HG03520 (cell line): ENCODE results near the gene INPPL1.
"Not testable (repeated sequence)": the region's sequence is repeated elsewhere in the genome, so short reads cannot be mapped to it uniquely, and the experiment has no call there.

ENCODE experiments used
- ATAC-seq: cut with Tn5 transposase; IDR thresholded peaks from one replicate; pipeline ENCODE4 v1.9.1; 2021; ENCODE audit warnings: mild to moderate bottlenecking, moderate library complexity; ENCODE audit not compliant: unreplicated experiment

INPPL1 gene, protein sequence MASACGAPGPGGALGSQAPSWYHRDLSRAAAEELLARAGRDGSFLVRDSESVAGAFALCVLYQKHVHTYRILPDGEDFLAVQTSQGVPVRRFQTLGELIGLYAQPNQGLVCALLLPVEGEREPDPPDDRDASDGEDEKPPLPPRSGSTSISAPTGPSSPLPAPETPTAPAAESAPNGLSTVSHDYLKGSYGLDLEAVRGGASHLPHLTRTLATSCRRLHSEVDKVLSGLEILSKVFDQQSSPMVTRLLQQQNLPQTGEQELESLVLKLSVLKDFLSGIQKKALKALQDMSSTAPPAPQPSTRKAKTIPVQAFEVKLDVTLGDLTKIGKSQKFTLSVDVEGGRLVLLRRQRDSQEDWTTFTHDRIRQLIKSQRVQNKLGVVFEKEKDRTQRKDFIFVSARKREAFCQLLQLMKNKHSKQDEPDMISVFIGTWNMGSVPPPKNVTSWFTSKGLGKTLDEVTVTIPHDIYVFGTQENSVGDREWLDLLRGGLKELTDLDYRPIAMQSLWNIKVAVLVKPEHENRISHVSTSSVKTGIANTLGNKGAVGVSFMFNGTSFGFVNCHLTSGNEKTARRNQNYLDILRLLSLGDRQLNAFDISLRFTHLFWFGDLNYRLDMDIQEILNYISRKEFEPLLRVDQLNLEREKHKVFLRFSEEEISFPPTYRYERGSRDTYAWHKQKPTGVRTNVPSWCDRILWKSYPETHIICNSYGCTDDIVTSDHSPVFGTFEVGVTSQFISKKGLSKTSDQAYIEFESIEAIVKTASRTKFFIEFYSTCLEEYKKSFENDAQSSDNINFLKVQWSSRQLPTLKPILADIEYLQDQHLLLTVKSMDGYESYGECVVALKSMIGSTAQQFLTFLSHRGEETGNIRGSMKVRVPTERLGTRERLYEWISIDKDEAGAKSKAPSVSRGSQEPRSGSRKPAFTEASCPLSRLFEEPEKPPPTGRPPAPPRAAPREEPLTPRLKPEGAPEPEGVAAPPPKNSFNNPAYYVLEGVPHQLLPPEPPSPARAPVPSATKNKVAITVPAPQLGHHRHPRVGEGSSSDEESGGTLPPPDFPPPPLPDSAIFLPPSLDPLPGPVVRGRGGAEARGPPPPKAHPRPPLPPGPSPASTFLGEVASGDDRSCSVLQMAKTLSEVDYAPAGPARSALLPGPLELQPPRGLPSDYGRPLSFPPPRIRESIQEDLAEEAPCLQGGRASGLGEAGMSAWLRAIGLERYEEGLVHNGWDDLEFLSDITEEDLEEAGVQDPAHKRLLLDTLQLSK

DNA sequence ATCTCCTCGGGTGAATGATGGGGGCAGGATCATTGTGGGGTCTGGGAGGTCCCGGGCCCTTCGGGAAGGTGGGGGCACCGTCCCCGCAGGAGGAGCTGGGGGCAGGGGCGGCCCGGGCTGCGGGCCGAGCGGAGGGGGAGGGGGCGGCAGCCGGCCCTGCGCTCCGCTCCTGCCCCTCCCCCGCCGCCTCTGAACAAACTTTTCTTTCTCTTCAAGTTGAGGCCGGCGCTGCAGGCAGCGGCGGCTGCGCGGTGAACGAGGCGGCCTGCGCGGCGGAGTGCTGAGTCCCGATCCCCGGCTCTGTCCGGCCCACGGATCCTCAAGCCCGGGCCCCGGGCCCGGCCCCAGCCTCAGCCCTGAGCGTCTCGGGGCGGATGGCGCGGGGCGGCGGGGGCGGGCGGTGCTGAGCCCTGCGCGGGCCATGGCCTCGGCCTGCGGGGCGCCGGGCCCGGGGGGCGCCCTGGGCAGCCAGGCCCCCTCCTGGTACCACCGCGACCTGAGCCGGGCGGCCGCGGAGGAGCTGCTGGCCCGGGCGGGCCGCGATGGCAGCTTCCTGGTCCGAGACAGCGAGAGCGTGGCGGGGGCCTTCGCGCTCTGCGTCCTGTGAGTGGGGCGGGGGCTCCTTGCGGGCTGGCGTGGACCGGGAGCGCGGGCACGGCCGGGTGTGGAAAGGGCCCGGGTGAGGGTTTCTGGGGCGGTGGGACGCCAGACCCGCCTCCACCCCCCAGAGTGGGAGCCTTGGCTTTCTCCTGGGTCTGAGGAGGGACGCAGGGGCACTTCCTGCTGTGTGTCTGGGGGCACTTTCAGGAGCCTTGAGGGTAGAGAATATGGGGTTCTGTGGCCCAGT, at the start of gene INPPL1:
Gene INPPL1, plus strand, starts transcription at position 204 of the 847 bp plus-strand sequence. Its CDS starts 218 bp downstream, at position 422.
- ATAC-seq = no peak

DNA sequence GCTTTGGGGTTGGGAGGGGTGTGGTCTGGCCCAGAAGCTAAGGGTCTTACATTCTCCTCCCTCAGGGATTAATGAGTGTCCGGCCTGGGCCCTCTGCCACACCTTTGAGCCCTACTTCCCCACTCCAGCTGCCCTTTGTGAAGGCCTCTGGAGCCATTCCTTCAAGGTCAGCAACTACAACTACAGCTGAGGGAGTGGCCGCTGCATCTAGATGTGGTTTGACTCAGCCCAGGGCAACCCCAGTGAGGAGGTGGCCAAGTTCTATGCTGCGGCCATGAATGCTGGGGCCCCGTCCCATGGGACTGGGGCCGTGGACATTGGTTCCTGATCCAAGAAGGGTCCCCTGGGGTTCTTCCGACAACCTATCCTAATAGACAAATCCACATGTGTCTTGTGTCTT, 46.9 kb upstream of the INPPL1 start:
- no peak for ATAC-seq

DNA sequence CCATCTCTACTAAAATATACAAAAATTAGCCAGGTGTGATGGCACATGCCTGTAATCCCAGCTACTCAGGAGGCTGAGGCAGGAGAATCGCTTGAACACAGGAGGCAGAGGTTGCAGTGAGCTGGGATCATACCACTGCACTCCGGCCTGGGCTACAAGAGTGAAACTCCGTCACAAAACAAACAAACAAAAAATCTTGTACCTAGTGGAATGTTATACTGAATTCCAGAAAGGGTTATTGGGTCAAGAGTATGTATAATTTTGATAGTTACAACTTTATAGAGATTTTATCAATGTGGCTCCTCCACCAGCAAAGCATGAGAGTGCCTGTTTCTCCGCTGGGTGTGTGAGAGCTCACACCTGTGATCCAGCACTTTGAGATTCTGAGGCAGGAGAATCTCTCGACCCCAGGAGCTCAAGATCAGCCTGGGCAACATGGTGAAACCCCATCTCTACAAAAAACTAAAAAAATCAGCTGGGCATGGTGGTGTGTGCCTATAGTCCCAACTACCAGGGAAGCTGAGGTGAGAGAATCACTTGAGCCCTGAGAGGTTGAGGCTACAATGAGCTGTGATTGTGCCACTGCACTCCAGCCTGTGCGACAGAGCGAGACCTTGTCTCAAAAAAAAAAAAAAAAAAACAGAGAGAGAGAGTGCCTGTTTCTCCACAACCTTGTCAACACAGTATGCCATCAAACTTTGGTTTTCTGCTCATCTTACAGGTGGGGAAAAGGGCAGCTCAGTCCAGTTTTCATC, 45.3 kb upstream of the INPPL1 start:
- no peak for ATAC-seq

DNA sequence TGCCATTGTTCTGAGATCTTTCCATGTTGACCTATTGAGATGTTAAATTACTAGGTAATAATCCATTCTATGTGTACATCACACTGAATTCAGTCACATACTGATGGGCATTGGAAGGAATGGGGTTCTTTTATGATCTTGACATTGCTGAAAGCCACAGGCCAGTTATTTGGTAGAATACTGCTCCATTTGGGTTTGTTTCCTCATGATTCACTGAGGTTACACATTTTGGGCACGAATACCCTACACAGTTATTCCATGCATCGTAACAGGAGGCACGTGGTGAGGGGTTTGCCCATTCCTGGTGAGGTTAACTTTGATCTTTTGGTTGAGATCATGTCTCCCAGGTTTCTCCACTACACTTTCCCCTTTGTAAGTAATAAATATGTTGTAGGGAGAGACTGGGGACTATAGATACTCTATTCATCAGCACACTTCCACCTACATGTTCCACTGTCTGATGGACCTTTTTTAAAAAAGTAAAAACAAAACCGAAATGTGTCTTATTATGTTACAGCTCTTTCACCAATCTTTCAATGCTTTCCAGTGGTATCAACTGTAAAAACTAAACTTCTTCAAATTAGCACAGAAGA, 44.7 kb upstream of the INPPL1 start:
- no peak for ATAC-seq

DNA sequence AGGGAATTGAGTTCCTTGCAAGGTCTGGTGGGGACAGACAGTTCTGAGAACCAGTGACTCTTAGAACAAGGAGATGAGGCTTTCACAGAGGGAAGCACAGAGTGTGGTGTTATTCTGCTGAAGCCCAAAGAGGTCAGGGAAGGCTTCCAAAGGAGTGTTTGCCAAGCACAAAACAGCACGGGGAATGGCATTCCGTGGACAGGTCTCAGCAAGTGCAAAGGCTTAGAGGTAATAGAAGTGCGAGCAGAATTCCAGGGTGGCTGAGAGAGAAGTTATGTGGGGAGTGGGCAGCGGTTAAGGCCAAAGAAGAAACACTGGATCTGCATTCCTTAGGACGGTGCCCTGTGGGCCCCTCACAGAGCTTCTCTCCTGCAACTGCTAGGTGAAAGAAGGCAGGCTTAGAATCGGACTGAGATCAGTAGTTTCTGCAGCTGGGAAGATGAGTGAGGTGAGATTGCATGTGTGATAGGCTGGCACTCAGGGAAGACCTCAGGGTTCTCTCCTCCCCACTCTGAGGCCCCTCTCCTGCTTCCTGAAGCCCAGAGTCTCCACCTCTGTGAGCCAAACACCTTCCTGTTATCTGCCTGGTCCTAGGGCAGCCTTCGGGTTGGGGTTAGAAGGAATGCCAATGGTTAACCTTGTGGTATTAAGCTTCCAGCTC, 43.5 kb upstream of the INPPL1 start:
- not testable (repeated sequence) for ATAC-seq

DNA sequence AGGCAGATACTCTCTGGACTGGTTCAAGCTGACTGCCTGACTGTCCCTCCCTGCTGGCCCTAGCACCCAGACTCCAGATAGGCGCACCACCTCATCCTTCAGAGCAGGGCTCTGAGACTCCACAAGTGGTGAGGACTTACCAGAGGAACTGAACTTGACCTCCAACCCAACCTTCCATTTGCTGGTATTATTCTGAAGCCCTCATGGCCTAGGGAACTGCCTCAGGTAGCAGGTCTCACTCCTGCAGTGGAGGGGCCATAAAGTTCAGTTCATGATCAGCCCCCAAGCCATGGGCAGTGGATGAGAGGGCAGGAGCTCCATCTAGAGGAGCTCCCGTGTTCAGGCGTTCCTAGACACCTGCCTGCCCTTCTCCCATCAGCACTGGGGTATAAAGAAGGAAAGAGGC, 43.0 kb upstream of the INPPL1 start:
- ATAC-seq = not testable (repeated sequence)

DNA sequence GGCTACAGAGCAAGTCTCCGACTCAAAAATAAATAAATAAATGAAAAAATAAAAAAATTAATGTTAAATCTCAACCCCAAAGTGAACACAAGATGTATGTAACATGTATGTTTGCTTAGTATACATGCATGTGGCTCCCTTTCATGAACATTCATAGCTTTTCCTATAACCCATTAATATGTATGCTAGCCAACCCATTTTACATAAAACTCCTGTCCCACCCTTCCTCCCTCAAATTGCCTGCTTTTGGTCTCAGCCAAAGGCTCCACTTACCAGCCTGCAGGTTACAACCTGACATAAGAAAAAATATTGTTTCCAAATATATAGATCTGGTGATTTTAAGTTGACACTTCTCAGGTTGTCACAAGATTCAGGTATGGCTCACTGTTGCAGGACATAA, 36.3 kb upstream of the INPPL1 start:
- no peak for ATAC-seq

DNA sequence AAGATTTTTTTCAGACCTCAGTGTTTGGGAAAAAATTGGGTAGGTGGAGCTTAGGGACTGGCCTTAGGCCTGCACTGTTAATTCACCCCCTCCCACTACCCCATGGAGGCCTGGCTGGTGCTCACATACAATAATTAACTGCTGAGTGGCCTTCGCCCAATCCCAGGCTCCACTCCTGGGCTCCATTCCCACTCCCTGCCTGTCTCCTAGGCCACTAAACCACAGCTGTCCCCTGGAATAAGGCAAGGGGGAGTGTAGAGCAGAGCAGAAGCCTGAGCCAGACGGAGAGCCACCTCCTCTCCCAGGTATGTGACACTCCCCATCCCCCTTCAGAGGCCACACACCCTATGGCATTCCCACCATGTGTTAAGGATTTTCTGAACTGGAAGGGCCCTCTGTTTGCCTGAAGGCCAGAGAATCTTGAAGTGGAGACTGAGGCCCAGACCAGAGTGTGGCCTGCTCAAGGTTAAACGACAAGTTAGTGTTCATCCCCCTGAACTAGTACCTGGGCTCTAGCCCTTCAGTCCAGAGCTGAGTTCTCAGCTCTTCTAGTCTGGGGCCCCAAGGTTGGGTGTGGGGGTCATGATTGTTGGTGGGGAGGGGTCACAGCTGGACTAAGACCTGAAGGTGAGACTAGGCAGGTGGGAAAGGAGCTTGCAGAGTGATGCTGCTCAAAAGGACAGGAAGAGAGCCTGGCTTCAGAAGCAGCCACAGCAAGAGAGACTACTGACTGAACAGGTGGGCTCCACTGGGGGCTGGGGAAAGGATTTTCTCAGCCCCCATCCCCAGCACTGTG, 34.9 kb upstream of the INPPL1 start:
- no peak for ATAC-seq

DNA sequence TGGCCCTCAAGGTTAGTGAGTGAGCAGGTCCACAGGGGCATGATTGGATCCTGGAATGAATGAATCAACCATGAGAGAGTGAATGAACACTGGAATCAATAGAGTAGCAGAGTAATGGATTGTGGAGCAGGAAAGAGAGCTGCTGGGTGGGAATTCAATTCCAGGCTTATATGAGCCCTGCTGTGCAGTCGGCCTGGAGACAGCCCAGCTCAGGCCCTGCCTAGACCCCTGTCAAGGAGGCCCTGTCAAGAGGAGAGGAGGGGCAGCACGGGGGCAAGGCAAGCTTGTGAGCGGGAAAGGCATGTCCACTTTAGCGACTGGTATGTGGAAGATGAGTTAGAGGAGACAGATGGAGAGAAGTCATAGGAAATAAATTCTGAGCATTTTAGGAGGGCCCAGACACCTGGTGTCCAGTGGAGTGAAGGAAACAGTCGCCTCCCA, 33.9 kb upstream of the INPPL1 start:
- no peak for ATAC-seq

DNA sequence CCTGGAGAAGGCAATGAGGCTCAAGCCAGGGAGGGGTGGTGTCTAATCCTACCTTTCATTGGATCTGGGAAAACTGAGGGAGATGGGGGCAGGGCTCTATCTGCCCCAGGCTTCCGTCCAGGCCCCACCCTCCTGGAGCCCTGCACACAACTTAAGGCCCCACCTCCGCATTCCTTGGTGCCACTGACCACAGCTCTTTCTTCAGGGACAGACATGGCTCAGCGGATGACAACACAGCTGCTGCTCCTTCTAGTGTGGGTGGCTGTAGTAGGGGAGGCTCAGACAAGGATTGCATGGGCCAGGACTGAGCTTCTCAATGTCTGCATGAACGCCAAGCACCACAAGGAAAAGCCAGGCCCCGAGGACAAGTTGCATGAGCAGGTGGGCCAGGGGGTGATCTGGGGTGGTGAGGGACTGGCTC, 32.6 kb upstream of the INPPL1 start, which contains the start of gene FOLR1:
Gene FOLR1, plus strand, starts transcription at position 180 of the 421 bp plus-strand sequence. Its CDS starts 34 bp downstream, at position 214.
- ATAC-seq = no peak

DNA sequence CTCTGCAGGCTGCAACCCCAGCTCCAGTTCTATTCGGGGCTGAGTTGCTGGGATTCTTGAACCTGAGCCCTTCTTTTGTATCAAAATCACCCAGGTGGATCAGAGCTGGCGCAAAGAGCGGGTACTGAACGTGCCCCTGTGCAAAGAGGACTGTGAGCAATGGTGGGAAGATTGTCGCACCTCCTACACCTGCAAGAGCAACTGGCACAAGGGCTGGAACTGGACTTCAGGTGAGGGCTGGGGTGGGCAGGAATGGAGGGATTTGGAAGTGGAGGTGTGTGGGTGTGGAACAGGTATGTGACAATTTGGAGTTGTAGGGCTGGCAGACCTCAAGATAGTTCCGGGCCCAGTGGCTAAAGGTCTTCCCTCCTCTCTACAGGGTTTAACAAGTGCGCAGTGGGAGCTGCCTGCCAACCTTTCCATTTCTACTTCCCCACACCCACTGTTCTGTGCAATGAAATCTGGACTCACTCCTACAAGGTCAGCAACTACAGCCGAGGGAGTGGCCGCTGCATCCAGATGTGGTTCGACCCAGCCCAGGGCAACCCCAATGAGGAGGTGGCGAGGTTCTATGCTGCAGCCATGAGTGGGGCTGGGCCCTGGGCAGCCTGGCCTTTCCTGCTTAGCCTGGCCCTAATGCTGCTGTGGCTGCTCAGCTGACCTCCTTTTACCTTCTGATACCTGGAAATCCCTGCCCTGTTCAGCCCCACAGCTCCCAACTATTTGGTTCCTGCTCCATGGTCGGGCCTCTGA, 28.9 kb upstream of the INPPL1 start:
- no peak for ATAC-seq

DNA sequence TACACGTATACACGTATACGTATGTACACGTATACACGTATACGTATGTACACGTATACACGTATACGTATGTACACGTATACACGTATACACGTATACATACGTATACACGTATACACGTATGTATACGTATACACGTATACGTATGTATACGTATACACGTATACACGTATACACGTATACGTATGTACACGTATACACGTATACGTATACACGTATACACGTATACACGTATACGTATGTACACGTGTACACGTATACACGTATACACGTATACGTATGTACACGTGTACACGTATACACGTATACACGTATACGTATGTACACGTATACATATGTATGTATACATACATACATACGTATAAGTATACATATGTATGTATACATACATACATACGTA, 23.1 kb upstream of the INPPL1 start:
- ATAC-seq = not testable (repeated sequence)

DNA sequence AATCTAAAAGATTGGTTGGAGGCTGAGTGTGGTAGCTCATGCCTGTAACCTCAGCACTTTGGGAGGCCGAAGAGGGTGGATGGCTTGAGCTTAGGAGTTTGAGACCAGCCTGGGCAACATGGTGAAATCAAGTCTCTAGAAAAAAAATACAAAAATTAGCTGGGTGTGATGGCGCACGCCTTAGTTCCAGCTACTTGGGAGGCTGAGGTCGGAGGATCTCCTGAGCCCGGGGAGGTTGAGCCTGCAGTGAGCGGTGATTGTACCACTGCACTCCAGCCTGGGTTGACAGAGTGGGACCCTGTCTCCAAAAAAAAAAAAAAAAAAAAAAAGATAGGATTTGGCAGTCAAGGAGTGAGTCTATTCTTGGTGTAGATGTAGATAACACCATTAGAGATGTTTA, 22.0 kb upstream of the INPPL1 start:
- no peak for ATAC-seq

DNA sequence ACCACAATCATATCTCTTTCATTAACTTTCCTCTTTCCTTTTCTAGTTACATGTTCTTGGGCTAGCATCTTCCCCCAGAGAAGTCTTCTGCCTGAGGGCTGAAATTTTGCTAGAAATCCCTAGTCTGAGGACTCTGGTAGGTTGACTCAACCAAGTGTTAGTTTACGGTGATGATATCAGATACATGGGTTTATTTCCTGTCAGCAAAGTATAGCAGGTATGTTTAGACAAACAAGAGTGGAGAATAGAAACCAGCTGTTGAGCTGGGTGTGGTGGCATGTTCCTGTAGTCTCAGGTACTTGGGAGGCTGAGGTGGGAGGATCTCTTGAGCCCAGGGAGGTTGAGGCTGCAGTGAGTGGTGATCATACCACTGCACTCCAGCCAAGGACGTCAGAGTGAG, 21.4 kb upstream of the INPPL1 start:
- ATAC-seq = no peak

DNA sequence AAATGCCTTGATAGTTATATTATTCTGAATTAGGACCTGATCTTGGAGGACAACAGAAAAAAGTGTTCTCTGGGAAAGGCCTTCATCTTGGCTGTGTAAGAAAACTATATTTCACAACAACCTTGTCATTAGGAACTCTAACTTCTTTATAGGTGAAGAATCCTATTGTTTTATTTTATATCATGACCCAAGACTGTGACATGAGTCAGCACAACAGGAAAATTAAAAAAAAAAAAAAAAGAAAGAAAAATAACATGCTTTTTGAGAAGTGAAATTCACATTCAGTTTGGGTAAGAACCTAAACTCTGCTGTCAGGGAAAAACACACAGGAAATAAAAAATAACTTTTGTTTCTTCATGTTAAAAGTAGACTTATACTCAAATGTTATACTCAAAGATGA, 19.7 kb upstream of the INPPL1 start:
- no peak for ATAC-seq

DNA sequence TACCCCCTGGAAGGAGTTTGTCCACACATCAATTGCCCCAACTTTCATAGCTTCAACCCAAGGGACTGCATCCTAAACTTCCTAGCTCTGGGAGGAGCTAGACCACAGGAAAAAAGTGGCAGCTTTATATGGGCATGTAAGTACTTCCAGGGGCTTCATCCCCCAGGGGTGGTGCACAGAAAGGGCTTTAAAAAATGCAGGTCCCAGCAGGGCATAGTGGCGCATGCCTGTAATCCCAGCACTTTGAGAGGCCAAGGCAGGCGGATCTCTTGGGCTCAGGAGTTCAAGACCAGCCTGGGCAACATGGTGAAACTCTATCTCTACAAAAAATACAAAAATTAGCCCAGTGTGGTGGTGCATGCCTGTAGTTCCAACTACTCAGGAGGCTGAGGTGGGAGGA, 17.8 kb upstream of the INPPL1 start:
- not testable (repeated sequence) for ATAC-seq

DNA sequence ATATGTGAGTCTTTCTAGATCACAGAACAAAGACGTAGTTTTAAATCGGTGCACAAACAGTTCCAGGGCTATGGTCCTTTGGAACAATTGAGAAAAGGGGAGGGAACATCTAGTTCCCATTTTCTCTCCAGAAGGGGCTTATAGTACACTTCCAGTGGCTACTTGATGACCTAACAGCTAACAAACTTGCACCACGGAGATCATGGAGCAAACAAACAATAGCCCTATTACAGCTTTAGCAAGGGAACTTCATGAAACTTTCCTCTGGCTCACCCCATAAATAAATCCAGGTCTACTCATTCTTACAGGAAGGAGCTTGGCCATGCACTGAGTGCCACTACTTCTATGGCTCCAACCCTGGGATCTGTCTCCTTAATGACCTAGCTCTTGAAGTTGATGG, 16.3 kb upstream of the INPPL1 start:
- no peak for ATAC-seq
